IPS-20b (cell line): ENCODE results near the gene PTPN20.
"Not testable (repeated sequence)": the region's sequence is repeated elsewhere in the genome, so short reads cannot be mapped to it uniquely, and the experiment has no call there.

Experiments used
- H3K27ac ChIP-seq: one replicate; pipeline ENCODE4 v1.5.1; 2013; ENCODE audit warnings: low read length
- H3K27me3 ChIP-seq: 2 replicates; pipeline ENCODE4 v1.6.1; 2013; ENCODE audit warnings: mild to moderate bottlenecking, low read length, inconsistent platforms; ENCODE audit not compliant: insufficient read depth
- H3K36me3 ChIP-seq: 2 replicates; pipeline ENCODE4 v1.6.1; 2013; ENCODE audit warnings: low read depth, mild to moderate bottlenecking, inconsistent platforms, low read length, moderate library complexity; ENCODE audit not compliant: insufficient read depth
- H3K4me1 ChIP-seq: 2 replicates; pipeline ENCODE4 v1.6.1; 2013; ENCODE audit warnings: mild to moderate bottlenecking, control low read depth, inconsistent platforms, low read length, moderate library complexity; ENCODE audit not compliant: insufficient read depth
- H3K4me3 ChIP-seq: 2 replicates; pipeline ENCODE4 v1.5.1; 2013; ENCODE audit warnings: mild to moderate bottlenecking, low read length, inconsistent platforms
- H3K9ac ChIP-seq: 2 replicates; pipeline ENCODE4 v1.6.1; 2013; ENCODE audit warnings: low read depth, mild to moderate bottlenecking, inconsistent platforms, low read length, moderate library complexity
- H3K9me3 ChIP-seq: 2 replicates; pipeline ENCODE4 v1.6.1; 2013; ENCODE audit warnings: mild to moderate bottlenecking, low read depth, low read length, inconsistent platforms; ENCODE audit not compliant: insufficient read depth

The PTPN20 gene

GRCh38 chr10:46911144-46911876 lies at the start of gene PTPN20:
PTPN20 (plus strand) TSS chr10:46911428; CDS start chr10:46932500, 21,072 bp downstream.
- not testable (repeated sequence) for H3K36me3 ChIP-seq, H3K27ac ChIP-seq, H3K9me3 ChIP-seq, H3K9ac ChIP-seq, H3K4me1 ChIP-seq, H3K4me3 ChIP-seq, H3K27me3 ChIP-seq

- H3K27me3 ChIP-seq, H3K4me1 ChIP-seq: not testable (repeated sequence)
Measured at GRCh38 chr10:46869716-46870115, 41.5 kb upstream of the PTPN20 start.

GRCh38 chr10:46871583-46871982 lies 39.6 kb upstream of the PTPN20 start:
- not testable (repeated sequence) for H3K4me3 ChIP-seq, H3K27ac ChIP-seq, H3K9ac ChIP-seq, H3K9me3 ChIP-seq, H3K4me1 ChIP-seq, H3K27me3 ChIP-seq, H3K36me3 ChIP-seq

More at GRCh38 chr10:46869716-46870115, 41.5 kb upstream of the PTPN20 start:
- not testable (repeated sequence) for H3K36me3 ChIP-seq, H3K9ac ChIP-seq, H3K4me3 ChIP-seq, H3K27ac ChIP-seq, H3K9me3 ChIP-seq

GRCh38 chr10:46875304-46875703 lies 35.9 kb upstream of the PTPN20 start:
- not testable (repeated sequence) for H3K36me3 ChIP-seq, H3K4me1 ChIP-seq, H3K9ac ChIP-seq, H3K27ac ChIP-seq, H3K27me3 ChIP-seq, H3K9me3 ChIP-seq, H3K4me3 ChIP-seq

GRCh38 chr10:46876773-46877172 lies 34.5 kb upstream of the PTPN20 start:
- not testable (repeated sequence) for H3K4me3 ChIP-seq, H3K9ac ChIP-seq, H3K36me3 ChIP-seq, H3K4me1 ChIP-seq, H3K27ac ChIP-seq, H3K27me3 ChIP-seq, H3K9me3 ChIP-seq

GRCh38 chr10:46878761-46879160 lies 32.5 kb upstream of the PTPN20 start:
- H3K4me1 ChIP-seq, H3K9me3 ChIP-seq, H3K36me3 ChIP-seq, H3K4me3 ChIP-seq, H3K9ac ChIP-seq, H3K27ac ChIP-seq, H3K27me3 ChIP-seq: not testable (repeated sequence)

- not testable (repeated sequence) for H3K4me3 ChIP-seq, H3K27me3 ChIP-seq, H3K27ac ChIP-seq, H3K9ac ChIP-seq, H3K9me3 ChIP-seq, H3K36me3 ChIP-seq, H3K4me1 ChIP-seq
Measured at GRCh38 chr10:46890813-46891611, 20.2 kb upstream of the PTPN20 start.

- H3K9ac ChIP-seq, H3K9me3 ChIP-seq, H3K27ac ChIP-seq, H3K4me1 ChIP-seq, H3K4me3 ChIP-seq, H3K36me3 ChIP-seq, H3K27me3 ChIP-seq: not testable (repeated sequence)
Measured at GRCh38 chr10:46896762-46897692, 14.2 kb upstream of the PTPN20 start.

GRCh38 chr10:46901247-46901646 lies 10.0 kb upstream of the PTPN20 start:
- H3K36me3 ChIP-seq, H3K27ac ChIP-seq, H3K27me3 ChIP-seq: not testable (repeated sequence)

GRCh38 chr10:46903874-46904273 lies 7.4 kb upstream of the PTPN20 start:
- not testable (repeated sequence) for H3K4me3 ChIP-seq, H3K9me3 ChIP-seq, H3K27ac ChIP-seq, H3K36me3 ChIP-seq, H3K9ac ChIP-seq, H3K4me1 ChIP-seq, H3K27me3 ChIP-seq

More at GRCh38 chr10:46901247-46901646, 10.0 kb upstream of the PTPN20 start:
- H3K4me1 ChIP-seq, H3K4me3 ChIP-seq, H3K9ac ChIP-seq, H3K9me3 ChIP-seq: not testable (repeated sequence)

- H3K27ac ChIP-seq, H3K4me1 ChIP-seq, H3K9ac ChIP-seq, H3K36me3 ChIP-seq, H3K4me3 ChIP-seq, H3K9me3 ChIP-seq, H3K27me3 ChIP-seq: not testable (repeated sequence)
Measured at GRCh38 chr10:46906359-46906758, 4.9 kb upstream of the PTPN20 start.
